ENCODE measurements around the gene SASH1. TPM values are rescaled to one million over a fixed set of nuclear protein-coding genes. Genes with fewer than 3 reads are reported as not detected.

SASH1 gene
- polyA plus RNA-seq, 1 donor from 2014 or later: 7.0 TPM

GRCh38 chr6:148471624-148472159 lies 129.1 kb downstream of the SASH1 start:
- Histone ChIP-seq H4K20me1 (ENCODE audit: insufficient read depth) (no peaks in the 10 kb centered on the region), H3K4me2 (ENCODE audit: low read length) (no peak overlapping the region), H3K9ac (ENCODE audit: low read length) (no peak overlapping the region), H3F3A (ENCODE audit: insufficient read depth, low read length, poor library complexity, severe bottlenecking) (no peaks in the 10 kb centered on the region), H3K36me3 (ENCODE audit: insufficient read depth, low read length) (no peaks in the 10 kb centered on the region), H3K4me3 (ENCODE audit: low read length) (no peak overlapping the region), H3K9me2 (ENCODE audit: insufficient read depth, low read length) (no peaks in the 10 kb centered on the region), H3K9me3 (ENCODE audit: low read length) (no peaks in the 10 kb centered on the region), H2AFZ (ENCODE audit: low read depth, low read length) (no peak overlapping the region), H3K27me3 (ENCODE audit: insufficient read depth, low read depth, low read length) (no peaks in the 10 kb centered on the region), H3K79me2 (replicated peaks; ENCODE audit: insufficient read depth, low read length) (no peaks in the 10 kb centered on the region), H3K27ac (ENCODE audit: low read length) (no peak overlapping the region)
- TF ChIP-seq EP300 (conservative IDR thresholded peaks at IDR 0.05; ENCODE audit: poor library complexity, severe bottlenecking) (no peak), EZH2 (IDR thresholded peaks at IDR 0.05; ENCODE audit: borderline replicate concordance, insufficient read depth, low read length, poor library complexity, severe bottlenecking) (no peak), SMC3 (conservative IDR thresholded peaks at IDR 0.05; ENCODE audit: poor library complexity) (no peak), RAD21 (conservative IDR thresholded peaks at IDR 0.05) (no peak), POLR2AphosphoS5 (IDR thresholded peaks at IDR 0.05) (no peak), REST (IDR thresholded peaks at IDR 0.05; ENCODE audit: borderline replicate concordance) (no peak), CTCF (IDR thresholded peaks at IDR 0.05; ENCODE audit: poor library complexity, severe bottlenecking) (no peak), TAF1 (IDR thresholded peaks at IDR 0.05; ENCODE audit: low read depth) (no peak), MXI1 (conservative IDR thresholded peaks at IDR 0.05; ENCODE audit: poor library complexity, severe bottlenecking) (no peak)

- Histone ChIP-seq H3K9me2 (ENCODE audit: insufficient read depth, low read length) (no peaks in the 10 kb centered on the region), H3K4me3 (ENCODE audit: low read length) (no peak overlapping the region), H3K9ac (ENCODE audit: low read length) (no peak overlapping the region), H3K79me2 (replicated peaks; ENCODE audit: insufficient read depth, low read length) (no peaks in the 10 kb centered on the region), H3F3A (ENCODE audit: insufficient read depth, low read length, poor library complexity, severe bottlenecking) (no peaks in the 10 kb centered on the region), H3K27me3 (ENCODE audit: insufficient read depth, low read depth, low read length) (no peaks in the 10 kb centered on the region), H3K4me2 (ENCODE audit: low read length) (no peak overlapping the region), H3K9me3 (ENCODE audit: low read length) (no peaks in the 10 kb centered on the region), H3K36me3 (ENCODE audit: insufficient read depth, low read length) (no peaks in the 10 kb centered on the region), H4K20me1 (ENCODE audit: insufficient read depth) (no peaks in the 10 kb centered on the region), H3K27ac (ENCODE audit: low read length) (no peak overlapping the region), H2AFZ (ENCODE audit: low read depth, low read length) (no peak overlapping the region)
- no peak for TF ChIP-seq POLR2AphosphoS5 (IDR thresholded peaks at IDR 0.05)
- TF ChIP-seq REST (IDR thresholded peaks at IDR 0.05; ENCODE audit: borderline replicate concordance): no peak
- TF ChIP-seq EP300 (conservative IDR thresholded peaks at IDR 0.05; ENCODE audit: poor library complexity, severe bottlenecking): no peak
- no peak for TF ChIP-seq SMC3 (conservative IDR thresholded peaks at IDR 0.05; ENCODE audit: poor library complexity)
- no peak for TF ChIP-seq CTCF (IDR thresholded peaks at IDR 0.05; ENCODE audit: poor library complexity, severe bottlenecking)
- no peak for TF ChIP-seq RAD21 (conservative IDR thresholded peaks at IDR 0.05)
- no peak for TF ChIP-seq TAF1 (IDR thresholded peaks at IDR 0.05; ENCODE audit: low read depth)
- no peak for TF ChIP-seq MXI1 (conservative IDR thresholded peaks at IDR 0.05; ENCODE audit: poor library complexity, severe bottlenecking)
- TF ChIP-seq EZH2 (IDR thresholded peaks at IDR 0.05; ENCODE audit: borderline replicate concordance, insufficient read depth, low read length, poor library complexity, severe bottlenecking): no peak
These were observed 129.8 kb downstream of the SASH1 start for GRCh38 chr6:148472171-148473105.

Measured in neural cell (in vitro differentiated cells).